Calu3 (cell line): Measurements from ENCODE around the gene SCOC. TPM values are rescaled to one million over a fixed set of nuclear protein-coding genes. Genes with fewer than 3 reads are reported as not detected.

Experiments used
- BruUV-seq: library from RNA; stranded (reverse); fragments of 400-500 nt; replicated peaks from 2 replicates; lab custom pipeline; 2021; lab: Mats Ljungman, UMichigan
- CTCF ChIA-PET: fragments of 300-600 bp; sonication (Branson Sonifier 250); formaldehyde crosslinking; loops from one replicate; lab custom pipeline; 2022; ENCODE audit warnings: antibody characterized with exemption; lab: Charles Lee
- DNase-seq: peaks from one replicate; pipeline ENCODE4 v3.0.0; 2022
- H3K27ac Mint-ChIP-seq: one replicate; pipeline ENCODE4 v1.8.0; 2022; ENCODE audit warnings: mixed read lengths; ENCODE audit not compliant: unreplicated experiment
- H3K27me3 Mint-ChIP-seq: one replicate; pipeline ENCODE4 v1.8.0; 2022; ENCODE audit warnings: mixed read lengths; ENCODE audit not compliant: unreplicated experiment
- H3K36me3 Mint-ChIP-seq: one replicate; pipeline ENCODE4 v1.8.0; 2022; ENCODE audit warnings: mild to moderate bottlenecking, moderate library complexity, mixed read lengths; ENCODE audit not compliant: insufficient read depth, unreplicated experiment
- H3K4me1 Mint-ChIP-seq: one replicate; pipeline ENCODE4 v1.8.0; 2022; ENCODE audit warnings: mild to moderate bottlenecking, low read depth, mixed read lengths; ENCODE audit not compliant: unreplicated experiment
- H3K4me3 Mint-ChIP-seq: one replicate; pipeline ENCODE4 v1.8.0; 2022; ENCODE audit warnings: mild to moderate bottlenecking, low read depth, moderate library complexity, mixed read lengths; ENCODE audit not compliant: unreplicated experiment
- H3K9me3 Mint-ChIP-seq: one replicate; pipeline ENCODE4 v1.8.0; 2022; ENCODE audit warnings: low read depth, mixed read lengths; ENCODE audit not compliant: unreplicated experiment
- CTCF ChIP-seq: fragments of 200-600 bp; IDR thresholded peaks from one replicate; pipeline ENCODE4 v1.8.0; 2022; ENCODE audit warnings: antibody characterized with exemption; ENCODE audit not compliant: unreplicated experiment
- intact Hi-C: fragments of 100-400 bp; cut with micrococcal nuclease; formaldehyde crosslinking; loops from one replicate; pipeline ENCODE4 v1.10.0; 2022; ENCODE audit not compliant: unreplicated experiment
- total RNA-seq: library from RNA; stranded (reverse); gene quantifications from 2 replicates; pipeline ENCODE4 v1.2.3, GENCODE V29; 2022

SCOC gene
- total RNA-seq, 1 experiment from 2014 or later = 59.4 TPM

GRCh38 chr4:140426610-140427105 lies 53.2 kb downstream of the SCOC start:
- no peaks in the 10 kb centered on the region for H3K4me1 Mint-ChIP-seq
- H3K27me3 Mint-ChIP-seq = no peaks in the 10 kb centered on the region
- BruUV-seq = no TSS peak
- peak; percentile 16 for DNase-seq
- intact Hi-C loops = no loop called here
- no peak overlapping the region for H3K27ac Mint-ChIP-seq
- peak overlapping the region; percentile 84 for H3K4me3 Mint-ChIP-seq
- H3K9me3 Mint-ChIP-seq = no peaks in the 10 kb centered on the region
- peaks cover 9% of the 10 kb centered on the region for H3K36me3 Mint-ChIP-seq
- CTCF ChIA-PET = no interaction called here
- no peak for TF ChIP-seq CTCF

- BruUV-seq = no TSS peak
- intact Hi-C loops = no loop called here
- no peaks in the 10 kb centered on the region for H3K4me1 Mint-ChIP-seq
- no peaks in the 10 kb centered on the region for H3K27me3 Mint-ChIP-seq
- peak; percentile 78 for DNase-seq
- H3K4me3 Mint-ChIP-seq = peak within 1 kb of the TSS; percentile 84
- H3K9me3 Mint-ChIP-seq = no peaks in the 10 kb centered on the region
- peaks cover 9% of the 10 kb centered on the region for H3K36me3 Mint-ChIP-seq
- no peak for TF ChIP-seq CTCF
- peak within 1 kb of the TSS; percentile 67 for H3K27ac Mint-ChIP-seq
- CTCF ChIA-PET = interaction anchor here (1.0 kb wide), 1 partner anchor 79 kb away, joined by 3 read pairs; no protein-coding TSS in a partner anchor
Measured at GRCh38 chr4:140427106-140427918, 53.9 kb downstream of the SCOC start, which contains the start of gene CLGN. Gene CLGN (minus strand): TSS chr4:140427648. CDS start chr4:140413078, 14,570 bp downstream.

GRCh38 chr4:140427919-140428471 lies 54.5 kb downstream of the SCOC start:
- intact Hi-C loops = no loop called here
- no peaks in the 10 kb centered on the region for H3K27me3 Mint-ChIP-seq
- no peak for TF ChIP-seq CTCF
- H3K9me3 Mint-ChIP-seq = no peaks in the 10 kb centered on the region
- H3K27ac Mint-ChIP-seq = peak overlapping the region; percentile 67
- no peak for DNase-seq
- peaks cover 9% of the 10 kb centered on the region for H3K36me3 Mint-ChIP-seq
- peak overlapping the region; percentile 84 for H3K4me3 Mint-ChIP-seq
- no peaks in the 10 kb centered on the region for H3K4me1 Mint-ChIP-seq
- no TSS peak for BruUV-seq
- CTCF ChIA-PET = interaction anchor here (1.0 kb wide), 1 partner anchor 78 kb away, joined by 3 read pairs; no protein-coding TSS in a partner anchor

Other genes starting within 250 kb of the SCOC start
- 3.8 and 4.0 TPM in 2 replicates for gene MAML3, start 219.5 kb upstream of the SCOC start, total RNA-seq
- gene CLGN, start 54.0 kb downstream of the SCOC start, total RNA-seq = 2.1 and 2.9 TPM in 2 replicates
- not detected in 2 replicates for gene MGAT4D, start 124.6 kb downstream of the SCOC start, total RNA-seq
- gene ELMOD2, start 150.5 kb downstream of the SCOC start, total RNA-seq = 19.6 and 22.5 TPM in 2 replicates
- not detected in 2 replicates for gene UCP1, start 195.3 kb downstream of the SCOC start, total RNA-seq